ENCODE data around the gene CDSN.
"Not testable (repeated sequence)": the region's sequence is repeated elsewhere in the genome, so short reads cannot be mapped to it uniquely, and the experiment has no call there.

Gene CDSN

DNA sequence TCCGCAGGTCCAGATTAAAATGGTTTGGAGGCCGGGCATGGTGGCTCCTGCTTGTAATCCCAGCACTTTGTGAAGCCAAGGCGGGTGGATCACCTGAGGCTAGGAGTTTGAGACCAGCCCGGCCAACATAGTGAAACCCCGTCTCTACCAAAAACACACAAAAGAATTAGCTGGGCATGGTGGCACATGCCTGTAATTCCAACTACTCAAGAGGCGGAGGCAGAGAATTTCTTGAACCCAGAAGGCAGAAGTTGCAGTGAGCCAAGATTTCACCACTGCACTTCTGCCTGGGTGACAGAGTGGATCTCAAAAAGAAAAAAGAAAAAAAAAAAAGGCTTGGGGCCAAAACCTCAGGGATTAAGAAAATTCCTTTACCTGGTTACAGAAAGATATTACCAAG is 38.4 kb downstream of the CDSN start:
- DNase-seq: no peak

DNA sequence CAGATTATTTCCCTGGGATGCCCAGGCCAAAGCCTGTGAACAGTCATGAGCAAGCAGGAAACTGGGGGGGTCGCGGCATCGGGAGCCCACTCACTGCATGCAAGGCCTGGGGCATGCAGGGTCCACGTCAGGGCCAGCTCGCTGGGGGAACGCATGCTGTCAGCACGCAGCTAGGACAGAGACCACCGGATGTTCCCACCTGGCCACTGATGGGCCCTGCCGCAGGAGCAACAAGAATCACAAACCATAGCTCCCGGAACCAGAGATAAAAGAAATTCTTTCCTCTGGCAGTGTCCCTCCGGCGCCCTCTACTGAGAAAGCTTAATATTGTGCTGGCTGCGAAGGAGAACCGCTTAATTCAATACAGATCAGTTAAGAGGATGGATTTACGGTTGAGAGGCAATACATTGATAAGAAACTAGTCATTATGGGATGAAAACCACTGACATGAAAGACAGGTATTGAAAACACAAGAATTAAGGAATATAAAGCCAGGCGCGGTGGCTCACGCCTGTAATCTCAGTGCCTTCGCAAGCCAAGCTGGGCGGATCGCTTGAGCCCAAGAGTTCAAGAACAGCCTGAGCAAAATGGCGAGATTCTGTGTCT is 40.5 kb downstream of the CDSN start:
- peak in 1 of 2 experiments; percentile 67 for DNase-seq

DNA sequence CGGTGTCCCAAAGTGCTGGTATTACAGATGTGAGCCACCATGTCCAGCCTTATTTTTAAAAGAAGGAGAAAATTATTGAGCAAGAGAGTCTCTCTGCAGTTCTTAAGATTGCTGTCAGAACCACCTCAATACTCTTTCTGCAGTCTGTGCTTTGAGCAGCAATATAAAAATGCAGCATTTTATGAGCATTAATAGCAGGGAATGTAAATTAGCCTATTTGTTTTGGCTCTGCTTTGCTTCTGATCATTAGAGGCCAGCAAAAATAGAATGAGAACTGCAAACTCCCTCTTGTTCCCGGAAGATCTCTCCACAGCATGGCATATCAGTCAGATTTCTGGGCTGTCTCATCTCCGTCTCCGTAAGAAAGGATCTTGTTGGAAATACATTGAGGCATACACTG is 43.6 kb downstream of the CDSN start:
- DNase-seq: no peak

DNA sequence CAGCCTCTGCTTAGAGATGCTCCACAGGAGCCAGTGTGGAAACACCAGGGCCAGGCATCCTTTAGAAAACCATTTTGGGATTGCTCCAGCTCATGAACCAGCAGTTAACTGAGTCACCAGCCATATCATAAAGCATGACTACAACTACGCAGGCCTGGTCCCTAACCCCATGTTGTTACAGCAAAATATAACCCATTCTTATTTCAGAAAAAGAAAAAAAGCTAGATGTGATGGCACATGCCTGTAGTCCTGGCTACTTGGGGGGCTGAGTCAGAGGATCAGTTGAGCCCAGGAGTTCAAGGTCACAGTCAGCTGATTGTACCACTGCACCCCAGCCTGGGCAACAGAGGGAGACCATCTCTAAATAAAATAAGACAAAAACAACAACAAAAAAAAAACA is 44.7 kb downstream of the CDSN start:
- DNase-seq: no peak

DNA sequence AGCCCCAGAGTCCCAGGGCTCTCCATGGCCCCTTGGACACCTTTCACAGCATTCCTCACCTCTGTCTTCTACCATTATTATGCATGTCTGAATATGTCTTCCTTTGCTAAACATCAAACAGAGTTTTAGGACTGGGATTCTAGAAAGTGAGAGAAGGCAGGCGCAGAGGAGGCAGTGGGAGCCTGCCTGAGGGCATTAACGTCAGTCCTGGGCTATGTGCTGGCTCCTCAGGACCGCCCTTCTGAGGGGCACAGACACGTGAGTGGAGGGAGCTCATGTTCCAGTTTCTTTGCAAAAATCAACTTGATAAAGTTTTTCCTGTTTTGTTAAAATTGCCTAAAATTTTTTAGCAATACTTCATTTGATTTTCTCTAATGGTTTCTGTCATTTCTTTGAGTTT is 45.8 kb downstream of the CDSN start:
- no peak for DNase-seq

DNA sequence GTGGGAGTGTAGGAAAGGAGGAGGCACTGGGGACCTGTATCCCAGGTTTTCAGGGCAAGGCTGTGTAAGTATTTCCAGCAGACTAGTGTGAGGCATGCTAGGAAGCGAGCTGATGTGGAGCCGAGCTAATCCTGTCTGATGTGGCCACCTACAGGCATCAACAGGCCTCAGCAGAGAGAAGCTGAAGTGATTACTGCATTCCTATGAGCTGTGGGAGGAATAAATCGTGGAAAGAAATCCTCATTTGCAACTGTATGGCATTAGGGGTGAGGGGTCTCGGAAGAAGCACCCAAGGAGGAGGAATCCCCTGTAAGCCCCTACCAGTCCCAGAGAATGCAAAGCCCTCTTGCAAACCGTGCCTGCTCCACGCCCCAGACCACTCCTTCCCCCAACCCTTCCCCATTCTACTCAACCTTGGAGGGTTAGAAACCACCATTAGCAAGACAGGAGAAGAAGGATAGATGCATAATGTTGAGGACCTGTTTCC is 49.5 kb downstream of the CDSN start:
- DNase-seq: peak; percentile 29 to 63

DNA sequence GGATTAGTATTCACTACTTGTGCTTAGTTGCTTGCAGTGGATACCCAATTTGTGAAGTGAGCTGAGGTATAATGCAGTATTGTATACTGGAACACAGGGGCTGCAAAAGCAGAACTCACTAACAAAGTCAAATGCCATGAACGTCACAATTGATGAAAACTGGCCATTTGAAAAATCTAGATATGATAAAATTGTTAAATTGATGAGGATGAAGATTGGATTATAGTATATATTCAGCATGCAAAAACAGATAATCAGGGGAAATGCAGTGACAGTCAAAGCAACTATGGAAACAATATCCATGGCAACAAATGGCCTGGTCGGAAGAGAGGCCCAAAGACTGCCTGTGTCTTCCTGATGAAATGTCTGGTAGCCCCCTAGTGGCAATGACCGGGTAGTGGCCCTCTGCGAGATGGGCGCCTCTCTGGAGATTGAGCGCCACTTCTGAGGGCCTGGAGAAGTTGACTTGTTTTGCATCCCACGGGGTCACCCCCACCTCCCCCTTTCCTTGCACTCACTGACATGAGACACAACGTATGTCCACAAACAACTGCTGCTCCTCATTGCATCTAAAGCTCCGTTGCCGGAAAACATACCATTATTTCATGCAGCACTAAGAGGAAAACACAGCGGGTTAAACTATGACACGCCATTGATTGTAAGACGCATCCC is 51.4 kb downstream of the CDSN start:
- DNase-seq: peak; percentile 48 to 80

DNA sequence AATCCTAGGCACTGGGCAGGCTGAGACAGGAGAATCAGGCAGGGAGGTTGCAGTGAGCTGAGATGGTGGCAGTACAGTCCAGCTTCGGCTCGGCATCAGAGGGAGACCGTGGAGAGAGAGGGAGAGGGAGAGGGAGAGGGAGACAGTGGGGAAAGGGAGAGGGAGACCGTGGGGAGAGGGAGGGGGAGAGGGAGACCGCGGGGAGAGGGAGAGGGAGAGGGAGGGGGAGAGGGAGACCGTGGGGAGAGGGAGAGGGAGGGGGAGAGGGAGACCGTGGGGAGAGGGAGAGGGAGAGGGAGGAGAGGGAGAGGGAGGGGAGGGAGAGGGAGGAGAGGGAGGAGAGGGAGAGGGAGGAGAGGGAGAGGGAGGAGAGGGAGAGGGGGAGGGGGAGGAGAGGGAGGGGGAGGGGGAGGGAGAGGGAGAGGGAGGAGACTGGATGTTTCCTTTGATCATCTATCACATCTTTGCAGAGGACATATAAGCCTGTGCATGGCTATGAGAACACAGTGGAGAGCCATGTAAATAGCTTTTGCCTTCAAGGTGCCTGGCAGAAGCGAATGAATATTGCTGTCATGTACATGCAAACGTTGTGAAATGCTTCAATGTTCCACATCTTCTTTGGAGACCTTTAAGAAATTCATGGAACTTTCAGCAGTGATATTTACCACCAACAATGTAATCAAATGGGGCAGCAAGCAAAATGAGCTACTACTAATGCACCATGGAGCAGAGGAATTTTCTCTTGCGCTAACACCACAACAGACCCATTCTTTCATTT is 52.2 kb downstream of the CDSN start:
- DNase-seq: not testable (repeated sequence)

DNA sequence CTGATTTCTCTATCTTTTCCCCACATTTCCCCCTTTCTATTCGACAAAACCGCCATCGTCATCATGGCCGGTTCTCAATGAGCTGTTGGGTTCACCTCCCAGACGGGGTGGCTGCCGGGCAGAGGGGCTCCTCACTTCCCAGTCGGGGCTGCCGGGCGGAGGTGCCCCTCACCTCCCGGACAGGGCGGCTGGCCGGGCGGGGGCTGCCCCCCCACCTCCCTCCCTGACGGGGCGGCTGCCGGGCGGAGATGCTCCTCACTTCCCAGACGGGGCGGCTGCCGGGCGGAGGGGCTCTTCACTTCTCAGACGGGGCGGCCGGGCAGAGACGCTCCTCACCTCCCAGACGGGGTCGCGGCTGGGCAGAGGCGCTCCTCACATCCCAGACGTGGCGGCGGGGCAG is 53.2 kb downstream of the CDSN start:
- DNase-seq: not testable (repeated sequence)

DNA sequence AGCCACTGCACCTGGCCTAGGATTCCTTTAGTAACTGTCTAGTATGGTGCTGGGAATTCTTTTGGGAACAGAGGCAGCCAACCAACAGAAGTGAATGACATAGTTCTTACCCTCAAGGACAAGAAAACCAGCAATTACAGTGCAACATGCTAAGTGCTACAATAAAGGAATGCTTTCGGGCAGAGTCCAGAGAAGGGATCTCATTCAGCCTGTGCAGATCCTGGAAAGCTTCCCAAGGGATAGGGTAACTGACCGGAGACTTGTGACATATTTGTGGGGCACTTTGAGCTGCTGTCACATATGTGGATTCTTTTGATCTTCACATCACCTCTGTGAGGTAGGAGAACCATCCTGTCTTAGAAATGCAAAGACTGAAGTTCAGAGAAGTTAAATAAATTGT is 54.7 kb downstream of the CDSN start:
- no peak for DNase-seq

Measured in SW 1271 (cell line).